WTC11 (cell line): ENCODE results near the gene TAF15.

ENCODE experiments used
- CBFB ChIP-seq: sonication (generic); formaldehyde crosslinking; IDR thresholded peaks from 2 replicates; pipeline ENCODE4 v1.8.1; 2022; ENCODE audit warnings: mild to moderate bottlenecking, low read depth, missing genetic modification reagents
- CTCF ChIP-seq: fragments of 200-600 bp; IDR thresholded peaks from 2 replicates; pipeline ENCODE4 v1.8.0; 2022; ENCODE audit warnings: antibody characterized with exemption
- E2F4 ChIP-seq: sonication (generic); formaldehyde crosslinking; IDR thresholded peaks from 2 replicates; pipeline ENCODE4 v1.8.1; 2022; ENCODE audit warnings: low read depth, mild to moderate bottlenecking, moderate library complexity, missing genetic modification reagents, borderline replicate concordance
- FOXP1 ChIP-seq: sonication (generic); formaldehyde crosslinking; IDR thresholded peaks from 2 replicates; pipeline ENCODE4 v1.8.0; 2022; ENCODE audit warnings: missing genetic modification reagents, mild to moderate bottlenecking, moderate library complexity, borderline replicate concordance
- GABPB1 ChIP-seq: sonication (generic); formaldehyde crosslinking; IDR thresholded peaks from 2 replicates; pipeline ENCODE4 v1.8.1; 2023; ENCODE audit warnings: mild to moderate bottlenecking, missing genetic modification reagents
- MAX ChIP-seq: sonication (generic); formaldehyde crosslinking; IDR thresholded peaks from 2 replicates; pipeline ENCODE4 v1.8.0; 2022; ENCODE audit warnings: mild to moderate bottlenecking, missing genetic modification reagents
- NR2C2 ChIP-seq: sonication (generic); formaldehyde crosslinking; IDR thresholded peaks from 2 replicates; pipeline ENCODE4 v1.8.0; 2022; ENCODE audit warnings: mild to moderate bottlenecking, missing genetic modification reagents
- SP1 ChIP-seq: sonication (generic); formaldehyde crosslinking; conservative IDR thresholded peaks from 2 replicates; pipeline ENCODE4 v1.8.1; 2022; ENCODE audit warnings: missing genetic modification reagents
- USF2 ChIP-seq: sonication (generic); formaldehyde crosslinking; IDR thresholded peaks from 2 replicates; pipeline ENCODE4 v1.8.1; 2023; ENCODE audit warnings: mild to moderate bottlenecking, missing genetic modification reagents, moderate library complexity
- ZNF121 ChIP-seq: sonication (generic); formaldehyde crosslinking; IDR thresholded peaks from 2 replicates; pipeline ENCODE4 v1.8.0; 2023; ENCODE audit warnings: missing genetic modification reagents
- TF ChIP-seq, protein P1 (sequence below): sonication (generic); formaldehyde crosslinking; IDR thresholded peaks from 2 replicates; pipeline ENCODE4 v1.8.1; 2023; ENCODE audit warnings: mild to moderate bottlenecking, missing genetic modification reagents
- TF ChIP-seq, protein P2 (sequence below): sonication (generic); formaldehyde crosslinking; conservative IDR thresholded peaks from 2 replicates; pipeline ENCODE4 v1.8.1; 2022; ENCODE audit warnings: mild to moderate bottlenecking, missing genetic modification reagents

- no peak for TF ChIP-seq NR2C2
- no peak for TF ChIP-seq CTCF
- TF ChIP-seq USF2 (CRISPR knock-in tag) = no peak
- TF ChIP-seq CBFB (CRISPR knock-in tag) = no peak
- no peak for TF ChIP-seq ZNF121 (CRISPR knock-in tag)
- TF ChIP-seq GABPB1 (CRISPR knock-in tag) = no peak
- TF ChIP-seq, protein P1, sequence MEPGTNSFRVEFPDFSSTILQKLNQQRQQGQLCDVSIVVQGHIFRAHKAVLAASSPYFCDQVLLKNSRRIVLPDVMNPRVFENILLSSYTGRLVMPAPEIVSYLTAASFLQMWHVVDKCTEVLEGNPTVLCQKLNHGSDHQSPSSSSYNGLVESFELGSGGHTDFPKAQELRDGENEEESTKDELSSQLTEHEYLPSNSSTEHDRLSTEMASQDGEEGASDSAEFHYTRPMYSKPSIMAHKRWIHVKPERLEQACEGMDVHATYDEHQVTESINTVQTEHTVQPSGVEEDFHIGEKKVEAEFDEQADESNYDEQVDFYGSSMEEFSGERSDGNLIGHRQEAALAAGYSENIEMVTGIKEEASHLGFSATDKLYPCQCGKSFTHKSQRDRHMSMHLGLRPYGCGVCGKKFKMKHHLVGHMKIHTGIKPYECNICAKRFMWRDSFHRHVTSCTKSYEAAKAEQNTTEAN = no peak
- no peak for TF ChIP-seq SP1 (CRISPR knock-in tag)
- TF ChIP-seq, protein P2, sequence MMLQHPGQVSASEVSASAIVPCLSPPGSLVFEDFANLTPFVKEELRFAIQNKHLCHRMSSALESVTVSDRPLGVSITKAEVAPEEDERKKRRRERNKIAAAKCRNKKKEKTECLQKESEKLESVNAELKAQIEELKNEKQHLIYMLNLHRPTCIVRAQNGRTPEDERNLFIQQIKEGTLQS = no peak
- TF ChIP-seq E2F4 = no peak
- TF ChIP-seq FOXP1 (CRISPR knock-in tag) = no peak
- no peak for TF ChIP-seq MAX
Measured at GRCh38 chr17:35825206-35825605, 15.9 kb downstream of the TAF15 start.
